ENCODE measurements around the gene MYO5B. TPM values are rescaled to one million over a fixed set of nuclear protein-coding genes. Genes with fewer than 3 reads are reported as not detected.
A peak's percentile ranks its signal among the peaks of the same experiment; 100 is the strongest.

The MYO5B gene
- total and polyA plus RNA-seq, 9 donors = 0.83 to 3.3 (median 1.3) TPM

DNA sequence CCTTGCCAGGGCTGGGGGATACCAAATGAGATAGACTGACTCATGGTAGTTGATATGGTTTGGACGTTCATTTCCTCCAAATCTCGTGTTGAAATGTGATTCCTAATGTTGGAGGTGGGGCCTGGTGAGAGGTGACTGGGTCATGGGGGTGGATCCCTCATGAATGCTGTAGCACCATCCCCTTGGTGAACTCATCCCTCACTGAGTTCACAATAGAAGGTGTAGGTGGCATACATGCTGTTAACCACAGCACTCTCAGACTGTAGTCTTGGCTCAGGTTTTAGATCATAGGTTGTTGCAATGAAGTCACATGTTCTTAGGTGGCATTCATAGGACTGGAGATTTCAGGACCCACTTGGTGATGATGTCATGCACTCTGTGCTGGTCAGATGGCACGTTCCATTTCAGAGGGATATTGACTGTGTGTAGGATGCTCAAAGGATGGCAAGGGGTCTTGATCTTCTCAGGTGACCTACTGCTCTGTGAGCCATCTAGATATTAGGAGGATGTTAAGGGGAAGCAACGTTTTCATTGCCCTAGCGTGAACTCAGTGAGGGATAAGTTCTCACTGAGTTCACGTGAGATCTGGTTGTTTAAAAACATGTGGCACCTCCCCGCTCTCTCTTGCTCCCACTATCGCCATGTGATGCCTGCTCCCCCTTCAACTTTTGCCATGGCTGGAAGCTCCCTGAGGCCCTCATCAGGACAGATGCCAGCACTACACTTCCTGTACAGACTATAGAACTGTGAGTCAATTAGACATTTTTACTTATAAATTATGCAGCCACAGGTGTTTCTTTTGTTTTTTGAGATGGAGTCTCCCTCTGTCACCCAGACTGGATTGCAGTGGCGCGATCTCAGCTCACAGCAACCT lies 307.8 kb downstream of the MYO5B start:
- Histone ChIP-seq H3K27me3 (ENCODE audit: control insufficient read depth, insufficient read depth, low read length) (no peaks in the 10 kb centered on the region), H3K27ac (ENCODE audit: low read length) (no peak overlapping the region), H3K36me3 (ENCODE audit: control insufficient read depth, insufficient read depth, low read length) (no peaks in the 10 kb centered on the region), H3K4me3 (ENCODE audit: low read length) (no peak overlapping the region), H3K4me1 (ENCODE audit: control insufficient read depth, insufficient read depth, low read length) (no peaks in the 10 kb centered on the region), H3K9me3 (replicated peaks; ENCODE audit: control insufficient read depth, low read depth, low read length) (no peaks in the 10 kb centered on the region)
- DNase-seq = no peak
- 64% methylated on average over 5 of the region's 10 CpGs for WGBS (ENCODE audit: insufficient coverage)

DNA sequence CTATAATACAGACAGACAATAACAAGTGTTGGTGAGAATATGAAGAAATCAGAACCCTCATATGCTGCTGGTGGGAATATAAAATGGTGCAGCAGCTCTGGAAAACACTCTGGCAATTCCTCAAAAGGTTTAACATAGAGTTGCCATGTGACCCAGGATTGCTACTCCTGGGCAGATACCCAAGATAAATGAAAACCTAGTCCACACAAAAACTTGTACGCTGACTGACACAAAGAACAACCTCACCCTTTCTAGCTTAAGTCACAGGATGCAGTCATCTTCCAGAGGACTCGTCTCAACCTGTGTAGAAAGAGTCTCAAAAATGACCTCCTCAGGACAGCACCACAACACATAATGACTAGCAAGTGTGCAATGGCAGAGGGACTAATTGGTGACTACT lies 310.0 kb downstream of the MYO5B start:
- Histone ChIP-seq H3K36me3 (ENCODE audit: control insufficient read depth, insufficient read depth, low read length) (no peaks in the 10 kb centered on the region), H3K9me3 (replicated peaks; ENCODE audit: control insufficient read depth, low read depth, low read length) (no peaks in the 10 kb centered on the region), H3K4me3 (ENCODE audit: low read length) (no peak overlapping the region), H3K27me3 (ENCODE audit: control insufficient read depth, insufficient read depth, low read length) (peaks cover 2% of the 10 kb centered on the region), H3K27ac (ENCODE audit: low read length) (no peak overlapping the region), H3K4me1 (ENCODE audit: control insufficient read depth, insufficient read depth, low read length) (no peaks in the 10 kb centered on the region)
- DNase-seq = no peak
- 100% methylated on average over 1 of the region's 2 CpGs for WGBS (ENCODE audit: insufficient coverage)

DNA sequence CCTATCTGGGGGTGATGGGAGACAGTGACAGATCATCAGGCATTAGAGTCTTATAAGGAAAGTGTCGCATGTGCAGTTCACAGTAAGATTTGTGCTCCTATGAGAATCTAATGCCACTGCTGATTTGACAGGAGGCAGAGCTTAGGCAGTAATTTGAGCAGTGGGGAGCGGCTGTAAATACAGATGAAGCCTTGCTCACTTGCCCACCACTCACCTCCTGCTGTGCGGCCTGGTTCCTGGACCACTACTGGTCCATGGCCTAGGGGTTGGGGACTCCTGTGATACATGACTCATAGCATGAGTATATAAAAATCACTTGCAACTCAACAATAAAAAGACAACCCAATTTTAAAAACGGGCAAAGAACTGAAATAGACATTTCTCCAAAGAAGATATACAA lies 310.5 kb downstream of the MYO5B start:
- DNase-seq = no peak
- Histone ChIP-seq H3K4me1 (ENCODE audit: control insufficient read depth, insufficient read depth, low read length) (no peaks in the 10 kb centered on the region), H3K27me3 (ENCODE audit: control insufficient read depth, insufficient read depth, low read length) (peaks cover 2% of the 10 kb centered on the region), H3K27ac (ENCODE audit: low read length) (no peak overlapping the region), H3K36me3 (ENCODE audit: control insufficient read depth, insufficient read depth, low read length) (no peaks in the 10 kb centered on the region), H3K9me3 (replicated peaks; ENCODE audit: control insufficient read depth, low read depth, low read length) (no peaks in the 10 kb centered on the region), H3K4me3 (ENCODE audit: low read length) (no peak overlapping the region)
- WGBS (ENCODE audit: insufficient coverage) = 83% methylated on average over 1 of the region's 4 CpGs

DNA sequence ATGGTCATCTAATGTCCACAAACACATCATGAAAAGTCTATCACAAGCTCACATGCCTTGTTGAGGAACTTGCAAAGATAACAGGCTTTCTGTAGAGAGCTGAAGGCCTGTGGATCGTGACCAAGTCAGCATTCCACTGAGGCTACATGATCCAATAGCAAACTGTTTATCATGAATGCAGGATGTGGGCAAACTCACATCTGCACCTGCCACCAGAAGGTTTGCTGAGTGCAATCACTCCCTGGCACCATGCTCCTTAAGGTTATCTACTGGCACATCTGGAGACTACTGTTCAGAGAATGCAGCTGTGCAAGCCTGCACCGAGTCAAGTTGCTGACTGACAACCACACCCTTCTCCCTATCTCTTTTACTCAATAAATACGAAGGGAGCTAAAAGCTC lies 314.3 kb downstream of the MYO5B start:
- Histone ChIP-seq H3K9me3 (replicated peaks; ENCODE audit: control insufficient read depth, low read depth, low read length) (no peaks in the 10 kb centered on the region), H3K27me3 (ENCODE audit: control insufficient read depth, insufficient read depth, low read length) (peaks cover 2% of the 10 kb centered on the region), H3K36me3 (ENCODE audit: control insufficient read depth, insufficient read depth, low read length) (no peaks in the 10 kb centered on the region), H3K27ac (ENCODE audit: low read length) (no peak overlapping the region), H3K4me3 (ENCODE audit: low read length) (no peak overlapping the region), H3K4me1 (ENCODE audit: control insufficient read depth, insufficient read depth, low read length) (no peaks in the 10 kb centered on the region)
- DNase-seq = no peak
- 76% methylated on average over 3 of the region's 3 CpGs for WGBS (ENCODE audit: insufficient coverage)

DNA sequence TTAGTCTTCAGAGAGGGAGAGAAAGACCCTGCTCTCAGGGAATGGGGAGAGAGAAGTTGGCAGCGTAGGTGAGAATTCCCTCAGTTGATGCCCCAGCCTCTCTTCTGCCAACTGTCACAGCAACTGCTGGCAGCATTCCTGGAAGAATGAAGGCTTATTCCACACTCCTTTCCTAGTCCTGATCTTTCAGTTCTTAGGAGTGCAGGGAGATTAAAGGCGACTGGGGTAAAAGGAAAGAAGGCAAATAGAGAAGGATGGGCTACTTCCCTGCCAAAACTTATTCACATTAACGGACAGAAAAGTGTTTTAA lies 315.7 kb downstream of the MYO5B start:
- H3K36me3 ChIP-seq (ENCODE audit: control insufficient read depth, insufficient read depth, low read length) = no peaks in the 10 kb centered on the region
- H3K4me1 ChIP-seq (ENCODE audit: control insufficient read depth, insufficient read depth, low read length) = no peaks in the 10 kb centered on the region
- H3K4me3 ChIP-seq (ENCODE audit: low read length) = no peak overlapping the region
- no peak overlapping the region for H3K27ac ChIP-seq (ENCODE audit: low read length)
- no peaks in the 10 kb centered on the region for H3K9me3 ChIP-seq (replicated peaks; ENCODE audit: control insufficient read depth, low read depth, low read length)
- peaks cover 2% of the 10 kb centered on the region for H3K27me3 ChIP-seq (ENCODE audit: control insufficient read depth, insufficient read depth, low read length)
- no CpG with 5 or more reads among the region's 3 CpGs for WGBS (ENCODE audit: insufficient coverage)
- no peak for DNase-seq

DNA sequence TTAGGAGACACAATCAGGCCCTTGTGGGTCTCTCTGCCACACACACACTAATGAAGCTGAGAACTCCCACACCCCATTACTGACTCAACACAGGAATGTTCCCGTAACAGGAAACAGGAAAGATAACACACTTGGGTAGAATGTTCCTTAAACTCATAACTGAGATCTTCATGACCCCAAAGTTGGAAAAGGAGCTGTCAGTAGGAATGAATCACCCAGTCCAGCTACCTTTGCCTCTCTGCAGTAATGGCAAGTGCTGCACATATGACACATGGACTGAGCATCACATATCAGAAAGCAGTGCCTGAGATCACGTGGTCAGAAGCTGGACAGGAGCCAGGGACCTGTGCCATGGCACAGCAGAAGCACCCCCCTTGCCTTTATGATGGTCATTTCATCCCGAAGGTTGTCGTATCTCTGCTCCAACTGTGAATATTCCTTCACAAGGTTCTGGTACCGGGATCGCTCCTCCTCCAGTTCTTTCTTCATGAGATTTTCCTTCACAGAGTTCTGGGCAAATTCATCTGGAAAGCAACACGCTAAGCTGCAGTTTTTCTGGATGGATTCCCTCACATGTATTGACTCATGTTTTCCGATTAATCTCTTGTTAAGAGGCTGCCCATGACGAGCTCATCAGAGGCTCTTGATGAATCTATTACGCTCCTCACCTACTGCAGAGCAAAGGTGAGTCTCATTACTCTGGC lies 316.2 kb downstream of the MYO5B start:
- Histone ChIP-seq H3K9me3 (replicated peaks; ENCODE audit: control insufficient read depth, low read depth, low read length) (no peaks in the 10 kb centered on the region), H3K4me1 (ENCODE audit: control insufficient read depth, insufficient read depth, low read length) (no peaks in the 10 kb centered on the region), H3K27me3 (ENCODE audit: control insufficient read depth, insufficient read depth, low read length) (peaks cover 2% of the 10 kb centered on the region), H3K36me3 (ENCODE audit: control insufficient read depth, insufficient read depth, low read length) (no peaks in the 10 kb centered on the region), H3K4me3 (ENCODE audit: low read length) (no peak overlapping the region), H3K27ac (ENCODE audit: low read length) (no peak overlapping the region)
- DNase-seq = peak; percentile 55
- 70% methylated on average over 6 of the region's 10 CpGs for WGBS (ENCODE audit: insufficient coverage)

DNA sequence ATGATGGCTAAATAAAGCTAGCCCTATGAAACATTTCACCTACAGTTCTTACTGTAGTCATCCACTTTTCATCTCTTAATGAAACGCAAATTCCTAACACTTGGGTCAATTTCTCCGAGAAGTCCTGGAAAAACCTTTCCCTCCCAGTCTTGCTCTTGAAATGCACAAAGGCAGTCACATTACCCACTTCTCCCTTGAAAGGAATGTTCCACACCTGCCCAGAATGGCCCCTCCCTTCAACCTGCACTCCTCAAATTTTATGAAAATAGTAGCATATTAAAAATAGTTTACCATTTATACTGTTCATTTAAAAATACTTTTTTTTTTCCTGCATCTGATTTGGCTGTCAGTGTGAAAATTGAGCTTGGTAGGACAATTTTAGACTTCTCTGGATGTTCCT lies 316.9 kb downstream of the MYO5B start:
- H3K4me1 ChIP-seq (ENCODE audit: control insufficient read depth, insufficient read depth, low read length) = no peaks in the 10 kb centered on the region
- peaks cover 2% of the 10 kb centered on the region for H3K27me3 ChIP-seq (ENCODE audit: control insufficient read depth, insufficient read depth, low read length)
- no peaks in the 10 kb centered on the region for H3K9me3 ChIP-seq (replicated peaks; ENCODE audit: control insufficient read depth, low read depth, low read length)
- no peaks in the 10 kb centered on the region for H3K36me3 ChIP-seq (ENCODE audit: control insufficient read depth, insufficient read depth, low read length)
- 83% methylated on average over 2 of the region's 2 CpGs for WGBS (ENCODE audit: insufficient coverage)
- no peak overlapping the region for H3K4me3 ChIP-seq (ENCODE audit: low read length)
- DNase-seq = no peak
- no peak overlapping the region for H3K27ac ChIP-seq (ENCODE audit: low read length)

DNA sequence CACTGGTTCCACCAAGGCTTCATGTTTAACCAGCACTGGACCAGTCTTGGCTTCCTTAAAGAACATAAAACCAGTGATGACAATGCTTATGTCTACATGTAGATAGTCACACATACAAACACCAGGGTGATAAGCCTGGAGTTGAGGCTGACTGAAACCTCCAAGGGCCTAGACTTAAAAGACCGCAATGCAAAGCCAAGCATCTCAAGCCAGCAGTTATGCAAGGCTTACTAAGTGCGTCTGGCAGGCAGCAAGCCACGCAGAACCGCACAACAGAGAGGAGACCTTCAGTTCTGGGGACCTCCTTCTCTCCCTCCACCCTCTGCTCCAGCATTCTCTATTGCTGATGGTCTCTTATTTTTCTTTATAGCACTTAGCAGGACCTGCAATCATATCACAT lies 318.4 kb downstream of the MYO5B start:
- H3K4me1 ChIP-seq (ENCODE audit: control insufficient read depth, insufficient read depth, low read length) = no peaks in the 10 kb centered on the region
- no peak overlapping the region for H3K4me3 ChIP-seq (ENCODE audit: low read length)
- no peaks in the 10 kb centered on the region for H3K9me3 ChIP-seq (replicated peaks; ENCODE audit: control insufficient read depth, low read depth, low read length)
- 70% methylated on average over 4 of the region's 4 CpGs for WGBS (ENCODE audit: insufficient coverage)
- H3K27me3 ChIP-seq (ENCODE audit: control insufficient read depth, insufficient read depth, low read length) = peaks cover 3% of the 10 kb centered on the region
- H3K36me3 ChIP-seq (ENCODE audit: control insufficient read depth, insufficient read depth, low read length) = no peaks in the 10 kb centered on the region
- H3K27ac ChIP-seq (ENCODE audit: low read length) = no peak overlapping the region
- DNase-seq = no peak

DNA sequence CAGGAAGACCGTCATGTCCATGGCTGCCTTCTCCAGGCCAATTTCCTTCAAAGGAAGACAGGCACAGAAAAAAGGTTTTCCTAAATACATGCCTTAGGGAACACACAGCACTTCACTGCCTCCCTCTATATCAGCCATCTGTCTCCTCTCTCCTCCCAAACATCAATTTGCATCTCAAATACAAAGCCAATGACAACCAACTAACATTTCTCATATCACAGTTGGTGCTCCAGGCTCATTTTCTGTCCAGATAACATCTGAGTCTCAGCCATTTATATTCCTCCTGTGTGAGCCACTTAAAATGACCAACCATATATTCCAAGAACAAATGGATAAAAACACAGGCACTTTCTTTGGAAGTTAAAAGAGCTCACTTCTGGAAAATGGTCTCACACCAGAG lies 319.2 kb downstream of the MYO5B start:
- no peaks in the 10 kb centered on the region for H3K9me3 ChIP-seq (replicated peaks; ENCODE audit: control insufficient read depth, low read depth, low read length)
- peaks cover 3% of the 10 kb centered on the region for H3K27me3 ChIP-seq (ENCODE audit: control insufficient read depth, insufficient read depth, low read length)
- no peak overlapping the region for H3K27ac ChIP-seq (ENCODE audit: low read length)
- H3K4me3 ChIP-seq (ENCODE audit: low read length) = no peak overlapping the region
- no peaks in the 10 kb centered on the region for H3K36me3 ChIP-seq (ENCODE audit: control insufficient read depth, insufficient read depth, low read length)
- WGBS (ENCODE audit: insufficient coverage) = 60% methylated on average over 1 of the region's 1 CpG
- no peak for DNase-seq
- H3K4me1 ChIP-seq (ENCODE audit: control insufficient read depth, insufficient read depth, low read length) = no peaks in the 10 kb centered on the region

DNA sequence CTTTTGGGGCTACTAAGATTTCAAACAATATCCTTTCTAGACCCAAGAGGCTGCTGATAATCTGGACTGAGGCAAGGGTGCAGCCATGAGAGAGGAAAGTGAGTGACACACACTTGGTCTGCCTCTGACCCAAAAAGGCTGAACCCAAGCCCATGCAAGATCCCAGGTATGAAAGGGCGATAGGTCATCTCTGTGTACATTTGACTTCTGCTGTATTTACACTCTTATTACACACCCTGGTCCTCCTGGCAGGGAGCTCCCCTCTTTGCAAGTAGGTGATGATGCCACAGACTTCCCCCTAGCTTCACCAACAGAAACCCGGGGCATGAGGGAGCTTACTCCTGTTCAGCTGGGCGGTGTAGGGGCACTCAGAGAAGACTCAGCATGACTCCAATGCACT lies 319.8 kb downstream of the MYO5B start:
- Histone ChIP-seq H3K9me3 (replicated peaks; ENCODE audit: control insufficient read depth, low read depth, low read length) (no peaks in the 10 kb centered on the region), H3K4me3 (ENCODE audit: low read length) (no peak overlapping the region), H3K4me1 (ENCODE audit: control insufficient read depth, insufficient read depth, low read length) (no peaks in the 10 kb centered on the region), H3K27ac (ENCODE audit: low read length) (no peak overlapping the region), H3K27me3 (ENCODE audit: control insufficient read depth, insufficient read depth, low read length) (peaks cover 3% of the 10 kb centered on the region), H3K36me3 (ENCODE audit: control insufficient read depth, insufficient read depth, low read length) (no peaks in the 10 kb centered on the region)
- WGBS (ENCODE audit: insufficient coverage) = 92% methylated on average over 3 of the region's 3 CpGs
- no peak for DNase-seq

All from muscle of leg (tissue), 11 donors.